ENCODE results near the gene KIF23. TPM values are rescaled to one million over a fixed set of nuclear protein-coding genes. Genes with fewer than 3 reads are reported as not detected.

Gene KIF23
- total RNA-seq, 2 experiments from 2014 or later: 80.7 to 87.9 TPM

DNA sequence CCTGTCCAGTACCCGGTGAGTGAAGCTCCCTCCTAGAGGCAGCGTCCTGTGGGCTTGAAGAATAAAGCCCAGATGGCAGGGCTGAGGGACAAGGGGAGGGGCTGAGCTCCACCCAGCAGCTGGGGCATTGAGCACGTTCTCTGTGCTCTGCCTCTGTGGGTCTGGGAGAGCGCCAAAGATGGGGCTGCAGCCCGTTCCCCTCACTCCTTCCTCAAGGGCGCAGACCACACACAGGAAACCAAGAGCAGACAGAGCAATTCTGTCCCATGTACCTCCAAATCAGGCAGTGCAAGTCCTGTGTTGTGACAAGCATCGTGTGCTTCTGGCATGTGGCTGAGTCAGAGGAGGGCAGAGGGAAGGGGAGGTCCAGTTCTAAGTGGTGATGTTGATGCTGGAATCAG is 15.7 kb upstream of the KIF23 start:
- CTCF ChIA-PET: no interaction called here
- no peaks in the 10 kb centered on the region for H3K9me3 Mint-ChIP-seq (ENCODE audit: insufficient read depth)
- no peak for ATAC-seq

DNA sequence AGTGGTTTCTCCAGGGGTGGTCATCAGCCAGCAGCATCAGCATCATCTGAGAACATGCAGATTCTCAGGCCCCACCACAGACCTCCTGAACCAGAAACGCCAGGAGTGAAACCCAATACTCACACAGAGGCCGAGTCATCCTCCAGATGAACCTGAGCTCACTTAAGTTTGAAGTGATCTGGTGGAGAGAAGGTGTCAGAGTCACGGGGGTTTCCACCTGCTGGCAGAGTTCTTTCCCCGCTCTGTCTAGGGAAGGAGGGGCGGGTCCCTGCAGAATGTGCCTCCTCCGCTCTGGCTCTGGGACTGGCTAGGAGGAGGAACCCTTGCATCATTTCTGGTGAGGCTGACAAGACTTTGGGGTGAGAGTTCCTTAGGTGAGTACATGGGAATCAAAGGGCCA is 13.3 kb upstream of the KIF23 start:
- ATAC-seq (peak; percentile 15), DNase-seq (no peak)
- CTCF ChIA-PET: no interaction called here
- peaks cover 9% of the 10 kb centered on the region for H3K4me1 Mint-ChIP-seq (ENCODE audit: low read depth)
- H3K36me3 Mint-ChIP-seq (ENCODE audit: low read depth): no peaks in the 10 kb centered on the region
- H3K9me3 Mint-ChIP-seq (ENCODE audit: insufficient read depth): no peaks in the 10 kb centered on the region
- no peak overlapping the region for H3K4me3 Mint-ChIP-seq
- peaks cover 16% of the 10 kb centered on the region for H3K27me3 Mint-ChIP-seq (ENCODE audit: low read depth)
- POLR2A ChIA-PET: no interaction called here
- no peak overlapping the region for H3K27ac Mint-ChIP-seq

More for the DNA sequence above, 15.7 kb upstream of the KIF23 start:
- peaks cover 6% of the 10 kb centered on the region for H3K27me3 Mint-ChIP-seq (ENCODE audit: low read depth)
- H3K4me1 Mint-ChIP-seq (ENCODE audit: low read depth): peaks cover 17% of the 10 kb centered on the region
- no peak overlapping the region for H3K27ac Mint-ChIP-seq
- no peak overlapping the region for H3K4me3 Mint-ChIP-seq
- no peaks in the 10 kb centered on the region for H3K36me3 Mint-ChIP-seq (ENCODE audit: low read depth)
- no peak for DNase-seq
- POLR2A ChIA-PET: no interaction called here

DNA sequence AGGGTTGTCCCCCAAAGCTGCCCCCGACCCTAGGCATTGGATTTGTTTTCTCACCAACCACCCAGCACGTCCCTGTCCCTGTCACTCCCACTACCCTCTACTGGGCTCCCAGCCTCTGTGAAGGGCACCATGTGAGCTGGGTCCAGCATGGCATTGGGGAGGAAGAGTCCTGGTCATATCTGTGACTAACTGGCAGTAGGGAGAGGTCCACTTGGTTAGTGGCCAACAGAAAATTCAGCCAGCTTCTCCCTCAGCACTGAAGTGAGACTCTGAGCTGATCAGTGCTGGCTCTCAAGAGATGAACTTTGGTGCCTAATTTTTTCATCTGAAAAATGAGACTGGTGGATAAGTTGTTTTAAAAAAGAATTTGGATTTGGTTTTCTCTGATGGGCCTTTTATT is 11.3 kb upstream of the KIF23 start:
- Mint-ChIP-seq H3K9me3 (ENCODE audit: insufficient read depth) (no peaks in the 10 kb centered on the region), H3K4me3 (no peak overlapping the region), H3K4me1 (ENCODE audit: low read depth) (peaks cover 9% of the 10 kb centered on the region), H3K27ac (no peak overlapping the region), H3K27me3 (ENCODE audit: low read depth) (peaks cover 23% of the 10 kb centered on the region), H3K36me3 (ENCODE audit: low read depth) (no peaks in the 10 kb centered on the region)
- no peak for DNase-seq
- ATAC-seq: no peak
- ChIA-PET CTCF (no interaction called here), POLR2A (interaction anchor here (1.3 kb wide), 1 partner anchor 50 kb away, joined by 4 read pairs; the partner anchor contains the start of gene RPLP1)

DNA sequence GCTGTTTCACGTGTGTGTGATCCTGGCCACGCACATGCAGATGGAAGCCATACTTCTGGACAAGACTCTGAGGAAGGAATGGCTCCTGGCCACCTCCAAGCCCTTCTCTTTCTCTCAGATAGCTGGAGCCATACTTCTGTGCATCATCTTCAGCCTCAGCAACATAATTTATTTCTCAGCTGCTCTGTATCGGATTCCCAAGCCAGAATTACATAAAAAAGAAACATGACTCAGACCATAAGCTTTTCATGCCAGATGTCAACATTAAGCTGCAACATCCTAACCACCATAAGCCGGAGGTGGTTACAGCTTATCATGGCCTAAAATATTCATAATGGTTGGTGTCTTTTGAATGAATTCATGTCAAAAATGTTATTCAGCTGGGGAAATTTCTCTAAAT is 10.6 kb upstream of the KIF23 start:
- ChIA-PET CTCF (interaction anchor here (0.8 to 1.1 kb wide), 2 partner anchors 9 to 344 kb away, joined by 4 to 8 read pairs; no protein-coding TSS in a partner anchor), POLR2A (interaction anchor here (1.3 kb wide), 1 partner anchor 49 kb away, joined by 4 read pairs; the partner anchor contains the start of gene RPLP1)
- Mint-ChIP-seq H3K9me3 (ENCODE audit: insufficient read depth) (no peaks in the 10 kb centered on the region), H3K27ac (no peak overlapping the region), H3K4me3 (no peak overlapping the region), H3K27me3 (ENCODE audit: low read depth) (peaks cover 24% of the 10 kb centered on the region), H3K4me1 (ENCODE audit: low read depth) (peaks cover 3% of the 10 kb centered on the region), H3K36me3 (ENCODE audit: low read depth) (no peaks in the 10 kb centered on the region)
- DNase-seq (no peak), ATAC-seq (no peak)

DNA sequence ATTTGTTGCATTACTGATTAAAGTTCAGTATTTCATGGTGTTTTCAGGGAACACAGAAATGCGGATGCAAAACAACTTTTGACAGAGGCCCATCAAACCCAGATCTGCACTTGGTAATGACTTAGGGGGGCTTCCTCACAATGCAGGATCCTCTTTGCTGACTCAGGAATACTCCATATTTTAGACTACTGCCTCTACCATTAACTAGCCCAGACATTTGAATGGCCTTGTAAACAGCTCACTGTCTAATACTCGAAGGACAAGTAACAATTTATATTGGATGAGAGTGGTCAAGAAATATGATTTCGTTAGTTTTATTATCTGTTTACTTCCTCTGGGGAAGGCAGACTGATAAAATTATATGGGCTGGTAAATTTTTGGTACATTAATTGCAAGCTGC is 9.0 kb upstream of the KIF23 start:
- no peak for DNase-seq
- POLR2A ChIA-PET: interaction anchor here (0.7 kb wide), 1 partner anchor 9 kb away, joined by 3 read pairs; the partner anchor contains the start of gene KIF23
- H3K27ac Mint-ChIP-seq: no peak overlapping the region
- no peak for ATAC-seq
- no peak overlapping the region for H3K4me3 Mint-ChIP-seq
- no peaks in the 10 kb centered on the region for H3K36me3 Mint-ChIP-seq (ENCODE audit: low read depth)
- CTCF ChIA-PET: interaction anchor here (2.7 kb wide), 1 partner anchor 10 kb away, joined by 14 read pairs; no protein-coding TSS in a partner anchor
- peaks cover 28% of the 10 kb centered on the region for H3K27me3 Mint-ChIP-seq (ENCODE audit: low read depth)
- no peaks in the 10 kb centered on the region for H3K4me1 Mint-ChIP-seq (ENCODE audit: low read depth)
- H3K9me3 Mint-ChIP-seq (ENCODE audit: insufficient read depth): no peaks in the 10 kb centered on the region

DNA sequence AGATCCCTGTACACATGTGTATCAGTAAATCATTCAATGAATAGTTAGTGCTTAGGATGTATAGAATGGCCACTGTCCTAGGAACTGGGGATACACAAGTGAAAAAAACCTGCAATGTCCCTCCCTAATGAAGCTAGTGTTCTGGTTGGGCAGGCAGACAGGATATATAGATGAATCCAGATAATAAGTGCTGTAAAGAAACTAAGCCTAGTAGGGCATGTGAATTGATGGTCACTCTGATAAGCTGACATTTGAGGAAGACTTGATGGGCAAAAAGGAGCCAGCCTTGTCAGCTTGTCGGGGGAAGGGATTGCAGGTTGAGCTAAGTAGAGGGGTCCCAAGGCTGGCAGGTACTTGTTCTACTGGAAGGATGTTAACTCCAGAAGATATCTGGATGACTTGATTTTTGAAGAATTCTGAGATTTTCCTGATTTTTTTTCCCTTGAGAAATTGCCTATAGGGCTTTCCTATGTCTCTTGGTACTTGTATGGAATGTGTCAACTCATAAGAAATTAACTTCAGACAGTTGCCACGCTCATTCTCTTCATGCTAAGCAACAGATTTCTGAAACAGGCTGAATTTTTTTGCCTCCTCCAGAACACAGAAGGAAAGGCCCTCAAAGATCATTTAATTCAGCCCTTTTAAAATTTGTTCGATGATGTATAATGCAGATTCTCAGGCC is 6.3 kb upstream of the KIF23 start:
- Mint-ChIP-seq H3K27me3 (ENCODE audit: low read depth) (peaks cover 30% of the 10 kb centered on the region), H3K36me3 (ENCODE audit: low read depth) (no peaks in the 10 kb centered on the region), H3K4me1 (ENCODE audit: low read depth) (no peaks in the 10 kb centered on the region), H3K27ac (no peak overlapping the region), H3K4me3 (no peak overlapping the region), H3K9me3 (ENCODE audit: insufficient read depth) (no peaks in the 10 kb centered on the region)
- ATAC-seq (no peak), DNase-seq (no peak)
- ChIA-PET CTCF (interaction anchor here (1.4 kb wide), 1 partner anchor 15 kb away, joined by 5 read pairs; no protein-coding TSS in a partner anchor), POLR2A (interaction anchor here (1.5 kb wide), 1 partner anchor 45 kb away, joined by 3 read pairs; the partner anchor contains the start of gene RPLP1)

DNA sequence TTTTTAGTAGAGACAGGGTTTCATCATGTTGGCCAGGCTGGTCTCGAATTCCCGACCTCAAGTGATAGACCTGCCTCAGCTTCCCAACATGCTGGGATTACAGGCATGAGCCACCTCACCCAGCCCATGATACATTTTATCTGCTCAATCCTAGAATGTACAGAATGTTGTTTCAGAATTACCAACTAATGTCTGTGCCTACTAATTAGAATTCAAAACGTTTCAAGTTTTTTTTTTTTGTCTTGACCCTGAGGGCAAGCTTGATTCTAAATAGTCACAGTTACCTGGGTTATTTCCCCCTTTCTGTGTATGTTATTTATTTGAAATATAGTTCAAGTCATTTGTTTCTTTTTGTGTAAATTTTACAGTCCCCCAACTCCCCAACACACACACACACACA is 5.3 kb upstream of the KIF23 start:
- Mint-ChIP-seq H3K9me3 (ENCODE audit: insufficient read depth) (no peaks in the 10 kb centered on the region), H3K4me1 (ENCODE audit: low read depth) (peaks cover 3% of the 10 kb centered on the region), H3K27me3 (ENCODE audit: low read depth) (peaks cover 27% of the 10 kb centered on the region), H3K27ac (no peak overlapping the region), H3K4me3 (no peak overlapping the region), H3K36me3 (ENCODE audit: low read depth) (no peaks in the 10 kb centered on the region)
- ChIA-PET POLR2A (no interaction called here), CTCF (interaction anchor here (1.4 kb wide), 1 partner anchor 16 kb away, joined by 5 read pairs; no protein-coding TSS in a partner anchor)
- DNase-seq (no peak), ATAC-seq (no peak)

DNA sequence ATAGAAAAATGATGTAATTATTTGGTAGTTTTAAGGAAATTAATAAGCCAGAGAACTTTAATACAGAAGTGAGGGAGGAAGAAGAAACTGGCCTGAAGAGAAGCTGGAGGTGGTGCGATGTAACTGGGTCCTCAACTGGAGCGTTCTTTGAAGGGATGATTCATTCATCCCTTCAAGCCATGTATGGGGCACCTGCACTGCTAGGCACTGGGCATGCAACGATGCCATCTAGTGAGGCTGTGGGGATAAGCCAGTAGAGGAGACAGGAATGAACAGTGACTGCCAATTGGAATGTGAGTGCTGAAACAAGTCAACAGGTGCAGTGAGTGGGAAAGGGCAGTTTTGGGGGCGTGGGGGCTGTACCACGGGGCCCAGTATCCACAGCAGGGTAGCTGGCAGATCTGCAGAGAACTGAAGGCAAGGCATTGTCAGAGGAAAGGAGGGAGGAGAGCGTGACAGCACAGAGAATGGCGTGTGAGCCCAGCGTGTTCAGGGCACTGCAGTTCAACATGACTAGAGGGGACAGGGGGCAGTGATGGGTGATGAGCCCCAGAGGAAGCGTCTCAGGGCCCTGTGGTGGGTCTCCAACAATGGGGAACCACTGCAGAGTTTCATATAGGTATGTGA is 3.8 kb upstream of the KIF23 start:
- ChIA-PET POLR2A (interaction anchor here (1.1 kb wide), 1 partner anchor 42 kb away, joined by 5 read pairs; the partner anchor contains the start of gene RPLP1), CTCF (interaction anchor here (1.2 to 3.1 kb wide), 2 partner anchors 16 to 53 kb away, joined by 6 to 17 read pairs; no protein-coding TSS in a partner anchor)
- Mint-ChIP-seq H3K4me3 (no peak overlapping the region), H3K27me3 (ENCODE audit: low read depth) (peaks cover 16% of the 10 kb centered on the region), H3K4me1 (ENCODE audit: low read depth) (peaks cover 9% of the 10 kb centered on the region), H3K36me3 (ENCODE audit: low read depth) (peaks cover 2% of the 10 kb centered on the region), H3K27ac (no peak overlapping the region), H3K9me3 (ENCODE audit: insufficient read depth) (no peaks in the 10 kb centered on the region)
- DNase-seq (no peak), ATAC-seq (no peak)

DNA sequence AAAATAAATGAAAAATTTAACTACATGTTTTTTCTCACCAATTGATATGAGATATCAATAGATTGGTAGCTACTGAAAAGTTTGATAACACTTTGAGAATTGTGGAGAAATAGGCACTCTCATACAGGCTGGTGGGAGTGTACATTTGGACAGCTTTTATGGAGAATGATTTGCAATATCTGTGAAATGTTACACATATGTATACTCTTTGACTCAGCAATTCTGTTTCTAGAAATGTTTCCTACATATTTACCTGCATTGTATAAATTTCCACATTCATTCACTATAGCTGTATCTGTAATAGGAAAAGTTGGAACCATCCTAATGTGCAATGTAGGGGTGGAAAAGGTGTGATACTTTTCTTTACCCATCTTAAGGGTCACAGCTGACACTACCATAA is 1.9 kb upstream of the KIF23 start:
- Mint-ChIP-seq H3K9me3 (ENCODE audit: insufficient read depth) (no peaks in the 10 kb centered on the region), H3K4me3 (no peak overlapping the region), H3K27ac (no peak overlapping the region), H3K36me3 (ENCODE audit: low read depth) (peaks cover 8% of the 10 kb centered on the region), H3K27me3 (ENCODE audit: low read depth) (peaks cover 12% of the 10 kb centered on the region), H3K4me1 (ENCODE audit: low read depth) (peaks cover 21% of the 10 kb centered on the region)
- DNase-seq: no peak
- ChIA-PET CTCF (interaction anchor here (1.1 to 3.1 kb wide), 5 partner anchors 17 to 353 kb away, joined by 3 to 17 read pairs (median 4); no protein-coding TSS in a partner anchor), POLR2A (interaction anchor here (0.6 to 1.1 kb wide), 2 partner anchors 41 to 226 kb away, joined by 3 to 5 read pairs; no protein-coding TSS in a partner anchor)
- no peak for ATAC-seq

DNA sequence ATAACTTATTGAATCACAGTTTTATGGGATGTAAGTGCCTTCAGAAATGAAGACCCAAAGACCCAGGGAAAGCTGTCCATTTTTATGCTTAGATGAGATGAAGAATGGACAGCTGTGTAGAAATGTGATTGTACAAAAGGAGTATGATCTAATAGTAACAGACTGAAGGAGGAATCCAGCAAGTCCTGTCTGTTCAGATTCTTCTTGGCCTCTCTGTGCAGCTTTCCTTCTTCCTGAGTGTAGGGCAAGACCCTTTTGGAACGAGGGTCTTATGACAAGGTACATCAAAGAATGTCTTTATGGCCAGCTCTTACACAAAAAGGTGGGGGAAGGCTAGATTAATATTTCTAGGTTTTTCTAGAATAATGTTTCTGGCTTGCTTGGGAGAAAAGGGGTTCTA is 1.4 kb upstream of the KIF23 start:
- no peak for ATAC-seq
- Mint-ChIP-seq H3K27ac (no peak overlapping the region), H3K4me3 (no peak overlapping the region), H3K36me3 (ENCODE audit: low read depth) (peaks cover 12% of the 10 kb centered on the region), H3K4me1 (ENCODE audit: low read depth) (peaks cover 25% of the 10 kb centered on the region), H3K27me3 (ENCODE audit: low read depth) (peaks cover 10% of the 10 kb centered on the region), H3K9me3 (ENCODE audit: insufficient read depth) (no peaks in the 10 kb centered on the region)
- no peak for DNase-seq
- CTCF ChIA-PET: interaction anchor here (1.1 to 3.1 kb wide), 4 partner anchors 18 to 354 kb away, joined by 3 to 17 read pairs (median 4); no protein-coding TSS in a partner anchor
- POLR2A ChIA-PET: no interaction called here

DNA sequence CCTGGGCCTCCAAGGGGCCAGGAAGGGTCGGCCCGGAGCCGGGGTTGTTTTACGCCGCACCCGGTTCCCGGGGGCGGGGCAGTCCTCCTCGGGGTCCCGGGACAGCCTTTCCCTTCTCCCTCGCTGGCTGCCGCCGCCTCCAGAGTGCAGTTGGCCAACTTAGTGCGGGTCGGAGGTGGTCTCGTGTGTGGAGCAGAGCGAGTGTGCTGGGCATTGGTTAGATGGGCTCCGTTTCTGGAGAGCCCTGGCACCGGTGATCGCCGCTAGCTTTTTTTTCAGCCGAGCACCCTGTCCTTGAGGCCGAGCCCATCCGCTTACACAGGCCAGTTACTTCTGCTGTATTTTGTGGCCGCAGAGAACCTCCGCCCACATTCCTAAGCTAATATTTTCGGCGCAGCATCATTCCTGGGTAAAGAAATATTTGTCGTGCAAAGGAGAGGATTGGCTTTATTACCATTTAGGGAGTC is 585 bp downstream of the KIF23 start:
- Mint-ChIP-seq H3K36me3 (ENCODE audit: low read depth) (peaks cover 30% of the 10 kb centered on the region), H3K4me1 (ENCODE audit: low read depth) (peaks cover 34% of the 10 kb centered on the region), H3K9me3 (ENCODE audit: insufficient read depth) (no peaks in the 10 kb centered on the region), H3K27ac (peak overlapping the region; percentile 66), H3K4me3 (peak overlapping the region; percentile 89), H3K27me3 (ENCODE audit: low read depth) (peaks cover 4% of the 10 kb centered on the region)
- CTCF ChIA-PET: interaction anchor here (0.9 to 1.8 kb wide), 4 partner anchors 37 to 52 kb away, joined by 3 to 7 read pairs (median 4); partner anchors contain the start of gene RPLP1
- POLR2A ChIA-PET: interaction anchor here (1.0 to 2.5 kb wide), 4 partner anchors 10 to 683 kb away, joined by 3 to 26 read pairs (median 4); partner anchors contain the start of genes RPLP1 and TLE3
- peak; percentile 32 for ATAC-seq
- DNase-seq: peak; percentile 39

Measured in activated CD8-positive, alpha-beta T cell treated with anti-CD3 and anti-CD28 coated beads, Interleukin-2, amount 10 ng/mL, durations not matched to agents 7 days and 5 days (primary cell).